ENCODE results near the gene FUT8.

DNA sequence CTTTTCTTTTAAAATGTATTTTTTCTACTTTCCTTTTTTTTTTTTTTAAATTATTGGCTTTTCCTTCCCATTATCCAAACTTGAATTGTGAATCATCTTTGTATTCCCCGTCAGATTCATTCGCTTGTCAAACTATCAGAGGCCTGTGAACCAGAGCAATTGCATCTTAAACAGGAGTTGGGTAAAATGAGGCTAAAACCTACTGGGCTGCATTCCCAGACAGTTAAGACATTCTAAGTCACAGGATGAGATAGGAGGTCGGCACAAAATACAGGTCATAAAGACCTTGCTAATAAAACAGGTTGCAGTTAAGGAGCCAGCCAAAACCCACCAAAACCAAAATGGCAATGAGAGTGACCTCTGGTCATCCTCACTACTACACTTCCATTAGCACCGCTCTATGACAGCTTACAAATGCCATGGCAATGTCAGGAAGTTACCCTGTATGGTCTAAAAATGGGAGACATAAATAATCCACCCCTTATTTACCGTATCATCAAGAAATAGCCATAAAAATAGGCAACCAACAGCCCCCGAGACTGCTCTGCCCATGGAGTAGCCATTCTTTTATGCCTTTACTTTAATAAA, 19.9 kb downstream of the FUT8 start:
- no peak for TF ChIP-seq CTCF (IDR thresholded peaks at IDR 0.05; ENCODE audit: poor library complexity)
- TF ChIP-seq EZH2 (IDR thresholded peaks at IDR 0.05; ENCODE audit: borderline replicate concordance) = no peak
- TF ChIP-seq EZH2phosphoT487 (IDR thresholded peaks at IDR 0.05; ENCODE audit: low read depth, severe bottlenecking, unreplicated experiment) = no peak

All from hepatocyte (in vitro differentiated cells).